Ovary (tissue), 9 donors: ENCODE results near the gene LINGO3. TPM values are rescaled to one million over a fixed set of nuclear protein-coding genes. Genes with fewer than 3 reads are reported as not detected.

Source experiments
- DNase-seq, 5 donors: peaks; one replicate each; pipeline ENCODE4 v3.0.0-alpha.2; 2019 to 2020
- H3K27ac ChIP-seq, 2 donors: fragments of 200-600 bp; one replicate each; pipeline versions ENCODE4 v1.5.1 to v1.8.0; 2019 to 2022
- H3K27me3 ChIP-seq: fragments of 200-600 bp; one replicate; pipeline ENCODE4 v1.8.0; 2022
- H3K36me3 ChIP-seq: fragments of 200-600 bp; sonication (generic); one replicate; pipeline ENCODE4 v1.5.1; 2019
- H3K4me1 ChIP-seq: one replicate; pipeline ENCODE4 v1.8.1; 2013; ENCODE audit warnings: mild to moderate bottlenecking, moderate library complexity; ENCODE audit not compliant: insufficient read depth
- H3K4me3 ChIP-seq: fragments of 200-600 bp; sonication (generic); one replicate; pipeline ENCODE4 v1.5.1; 2017
- H3K9me3 ChIP-seq, 2 donors: fragments of 200-600 bp in 1 of 2; sonication (generic) in 1 of 2; one replicate each; pipeline versions ENCODE4 v1.5.1 to v1.8.1; 2013 to 2019; ENCODE audit warnings: mild to moderate bottlenecking in 1 of 2, moderate library complexity in 1 of 2
- EP300 ChIP-seq: sonication (generic); formaldehyde crosslinking; IDR thresholded peaks from one replicate; pipeline ENCODE4 v1.6.1; 2017; ENCODE audit warnings: antibody characterized with exemption
- POLR2A ChIP-seq: fragments of 450-650 bp; IDR thresholded peaks from one replicate; pipeline ENCODE4 v1.6.1; 2017; ENCODE audit warnings: antibody characterized with exemption, mild to moderate bottlenecking, moderate library complexity
- WGBS, 3 donors: extraction: QIAGEN DNeasy Blood & Tissue Kit in 1 of 3; methylation state at CpG; one replicate each; pipeline versions ENCODE4 v1.1.5 to v1.1.7; 2013 to 2017; 5-methylcytosine and 5-hydroxymethylcytosine counted together
- intact Hi-C, 4 donors: fragments of 100-400 bp; cut with DNase I; formaldehyde crosslinking; loops; one replicate each; pipeline versions ENCODE4 v1.11.0 to v1.15.1; 2022 to 2023
- polyA plus RNA-seq, 2 donors: library from polyadenylated mRNA; stranded (reverse); fragments of 200-250 nt in 1 of 2; fragments of 350-450 nt in 1 of 2; fragmentation: Illumina TruSeq in 1 of 2; extraction: RNeasy Lipid Tissue Mini Kit (QIAGEN cat#74804) in 1 of 2; gene quantifications; one replicate each; pipeline ENCODE4 v1.2.3, GENCODE V29; 2013 to 2014
- total RNA-seq, 7 donors: library from RNA; depleted of rRNA in 2 of 7; stranded (reverse); fragments of >200 nt in 2 of 7; fragmentation: NEBNext Ultra II Directional in 3 of 7; extraction: Animal tissue kit (Norgen Biotek cat#: 25700) in 3 of 7; gene quantifications; one replicate each; pipeline versions ENCODE4 v1.1.0 to v1.2.4, GENCODE V29; 2016 to 2023
- TF ChIP-seq, protein P1 (sequence below), 3 donors: fragments of 450-650 bp in 2 of 3; fragments of 200-600 bp in 1 of 3; IDR thresholded peaks; one replicate each; pipeline versions ENCODE4 v1.5.1 to v1.8.0; 2016 to 2022; ENCODE audit warnings: antibody characterized with exemption in 3 of 3, mild to moderate bottlenecking in 1 of 3
- donor health status: DM: no; HTN: no; CAD: no; lungs with moderate emphysema.
- donor health status: DM: no; HTN: no; CAD: no.
- donor health status: Bipolar disorder and iron deficiency.
- donor health status: DM: yes; HTN: yes; CAD: no.
- donor health status: DM: no; HTN: no; CAD: no.
- donor health status: DM: yes; HTN: yes; CAD: no.

Gene LINGO3
- total and polyA plus RNA-seq, 9 donors = not detected

DNA sequence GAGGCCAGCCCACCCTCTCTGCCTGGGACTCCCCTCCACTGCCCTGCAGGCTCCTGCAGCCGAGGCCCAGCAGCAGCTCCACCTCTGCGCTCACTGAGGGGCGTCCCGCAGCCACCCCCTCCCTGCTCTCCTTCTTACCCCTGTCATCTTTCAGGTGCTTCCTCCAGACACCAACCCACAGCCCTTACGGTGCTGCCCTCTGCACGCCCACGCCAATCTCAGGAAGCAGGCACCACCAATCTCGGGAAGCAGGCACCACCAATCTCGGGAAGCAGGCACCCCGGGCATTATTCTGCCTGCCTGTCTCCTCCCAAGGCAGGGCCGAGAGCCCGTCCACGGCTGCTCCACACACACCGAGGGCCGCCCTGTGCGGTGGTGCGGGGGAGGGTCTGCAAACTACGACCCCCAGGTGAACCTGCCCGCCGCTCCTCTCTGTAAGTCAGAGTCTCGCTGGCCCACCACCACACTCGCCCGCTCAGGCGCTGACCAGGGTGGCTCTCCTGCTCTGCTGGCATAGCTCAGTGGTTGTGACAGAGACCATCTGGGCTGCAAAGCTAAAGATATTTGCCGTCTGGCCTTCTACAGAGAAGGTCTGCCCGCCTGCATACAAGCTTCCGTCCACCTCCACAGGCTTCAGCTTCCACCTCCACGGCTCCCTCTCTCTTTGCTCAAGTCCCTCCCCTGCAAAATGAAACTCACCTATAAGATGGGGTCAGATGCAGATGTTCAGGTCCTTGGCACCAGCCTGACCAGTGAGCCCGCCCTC lies 17.5 kb upstream of the LINGO3 start:
- Histone ChIP-seq H3K4me3 (no peak overlapping the region), H3K27ac (no peak overlapping the region), H3K36me3 (no peaks in the 10 kb centered on the region), H3K4me1 (peaks cover 11% of the 10 kb centered on the region), H3K9me3 (no peaks in the 10 kb centered on the region), H3K27me3 (no peaks in the 10 kb centered on the region)
- 66 to 75% (median 74%) methylated on average over 29 of the region's 29 CpGs for WGBS, 3 donors
- TF ChIP-seq EP300 = no peak
- TF ChIP-seq, protein P1, sequence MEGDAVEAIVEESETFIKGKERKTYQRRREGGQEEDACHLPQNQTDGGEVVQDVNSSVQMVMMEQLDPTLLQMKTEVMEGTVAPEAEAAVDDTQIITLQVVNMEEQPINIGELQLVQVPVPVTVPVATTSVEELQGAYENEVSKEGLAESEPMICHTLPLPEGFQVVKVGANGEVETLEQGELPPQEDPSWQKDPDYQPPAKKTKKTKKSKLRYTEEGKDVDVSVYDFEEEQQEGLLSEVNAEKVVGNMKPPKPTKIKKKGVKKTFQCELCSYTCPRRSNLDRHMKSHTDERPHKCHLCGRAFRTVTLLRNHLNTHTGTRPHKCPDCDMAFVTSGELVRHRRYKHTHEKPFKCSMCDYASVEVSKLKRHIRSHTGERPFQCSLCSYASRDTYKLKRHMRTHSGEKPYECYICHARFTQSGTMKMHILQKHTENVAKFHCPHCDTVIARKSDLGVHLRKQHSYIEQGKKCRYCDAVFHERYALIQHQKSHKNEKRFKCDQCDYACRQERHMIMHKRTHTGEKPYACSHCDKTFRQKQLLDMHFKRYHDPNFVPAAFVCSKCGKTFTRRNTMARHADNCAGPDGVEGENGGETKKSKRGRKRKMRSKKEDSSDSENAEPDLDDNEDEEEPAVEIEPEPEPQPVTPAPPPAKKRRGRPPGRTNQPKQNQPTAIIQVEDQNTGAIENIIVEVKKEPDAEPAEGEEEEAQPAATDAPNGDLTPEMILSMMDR (IDR thresholded peaks at IDR 0.05) = no peak
- TF ChIP-seq POLR2A = no peak
- DNase-seq = no peak
- intact Hi-C loops = no loop called here

DNA sequence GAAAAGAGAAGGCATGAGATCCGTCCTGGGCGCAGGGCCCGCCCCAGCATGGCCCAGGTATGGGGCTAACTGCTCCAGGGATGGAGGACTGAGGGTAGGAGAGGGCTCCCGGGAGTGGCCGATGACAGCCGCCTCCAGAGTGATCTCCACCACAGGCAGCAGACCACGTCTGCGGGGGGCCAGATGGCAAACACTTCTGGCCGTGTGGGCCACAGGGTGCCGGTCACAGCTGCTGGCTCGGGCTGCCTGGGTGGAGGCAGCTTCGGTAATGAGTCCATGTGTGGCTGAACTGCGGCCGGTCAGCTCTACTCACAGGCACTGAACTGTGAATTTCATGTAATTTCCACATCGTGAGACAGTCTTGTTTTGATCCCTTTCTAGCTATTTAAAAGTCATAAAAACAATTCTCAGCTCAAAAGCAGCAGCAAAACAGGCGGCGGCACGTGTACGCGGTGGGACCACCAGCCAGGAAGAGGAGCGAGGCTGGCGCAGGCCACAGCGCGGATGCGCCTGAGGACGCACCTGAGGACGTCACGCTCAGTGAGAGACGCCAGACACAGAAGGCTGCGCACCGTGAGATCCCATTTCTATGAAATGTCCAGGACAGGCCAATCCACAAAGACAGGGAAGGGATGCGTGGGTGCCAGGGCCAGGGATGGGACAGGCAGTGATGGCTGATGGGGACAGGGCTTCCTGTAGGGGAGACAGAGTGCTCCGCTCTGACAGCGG lies 16.4 kb upstream of the LINGO3 start:
- Histone ChIP-seq H3K4me1 (peaks cover 6% of the 10 kb centered on the region), H3K9me3 (no peaks in the 10 kb centered on the region), H3K36me3 (no peaks in the 10 kb centered on the region), H3K4me3 (no peak overlapping the region), H3K27ac (no peak overlapping the region), H3K27me3 (no peaks in the 10 kb centered on the region)
- no peak for TF ChIP-seq POLR2A
- TF ChIP-seq, protein P1 (IDR thresholded peaks at IDR 0.05) = no peak
- TF ChIP-seq EP300 = no peak
- intact Hi-C loops = no loop called here
- WGBS, 3 donors = 86 to 88% (median 87%) methylated on average over 34 of the region's 34 CpGs
- DNase-seq = no peak

DNA sequence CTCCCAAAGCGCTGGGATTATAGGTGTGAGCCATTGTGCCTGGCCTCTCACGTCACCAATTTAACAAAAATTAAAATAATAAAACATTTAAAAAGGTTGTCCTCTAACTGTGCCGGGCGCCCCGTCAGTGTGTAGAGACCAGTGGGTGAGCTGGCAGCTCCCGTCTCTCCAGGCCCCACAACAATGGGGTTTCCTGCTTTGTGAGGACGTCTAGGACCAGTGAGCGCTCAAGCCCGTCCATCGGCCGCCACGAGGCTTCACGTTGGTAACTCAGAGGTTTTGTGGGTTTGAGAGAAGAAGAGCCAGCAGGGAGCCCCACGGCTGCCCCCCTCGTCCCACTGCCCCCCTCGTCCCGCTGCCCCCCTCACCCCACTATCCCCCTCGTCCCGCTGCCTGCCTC lies 15.8 kb upstream of the LINGO3 start:
- H3K36me3 ChIP-seq = no peaks in the 10 kb centered on the region

DNA sequence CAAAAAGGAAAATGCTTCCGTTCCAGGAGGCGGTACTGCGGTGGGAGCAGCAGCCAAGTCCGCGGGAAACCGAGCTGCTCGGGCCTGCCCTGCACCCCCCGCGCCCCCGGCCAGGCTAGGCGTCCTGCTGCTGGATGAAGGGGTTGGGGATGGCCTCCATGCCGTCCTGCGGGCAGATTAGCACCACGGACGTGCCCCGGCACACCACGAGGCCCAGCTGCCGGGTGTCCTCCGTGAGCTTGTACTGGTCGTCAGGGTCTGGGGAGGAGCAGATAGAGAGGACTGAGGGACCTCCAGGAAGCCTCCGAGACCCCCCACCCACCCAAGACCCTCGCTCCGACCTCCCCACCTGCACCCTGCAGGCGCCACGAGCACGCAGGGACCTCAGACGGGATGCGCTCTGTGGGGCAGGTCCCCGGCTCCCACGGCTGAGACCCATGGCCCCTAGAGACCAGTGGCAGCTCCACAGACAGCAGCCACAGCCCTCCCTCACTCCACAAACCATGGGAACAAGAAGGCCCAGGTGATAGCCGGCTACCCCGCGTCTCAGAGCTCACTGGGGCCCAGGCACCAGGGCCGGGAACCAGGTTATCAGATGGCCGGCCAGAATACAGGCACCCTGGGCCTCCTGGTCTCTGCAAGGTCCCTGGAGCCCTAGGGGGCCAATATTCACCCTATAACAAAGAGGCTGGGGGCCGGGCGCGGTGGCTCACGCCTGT lies 13.8 kb upstream of the LINGO3 start:
- H3K36me3 ChIP-seq = no peaks in the 10 kb centered on the region
- intact Hi-C loops = no loop called here

More for the DNA sequence above, 15.8 kb upstream of the LINGO3 start:
- WGBS, 3 donors = 88 to 94% (median 89%) methylated on average over 19 of the region's 19 CpGs
- TF ChIP-seq POLR2A (no peak), EP300 (no peak)
- TF ChIP-seq, protein P1 (IDR thresholded peaks at IDR 0.05) = no peak
- Histone ChIP-seq H3K27ac (no peak overlapping the region), H3K4me1 (peaks cover 3% of the 10 kb centered on the region), H3K9me3 (no peaks in the 10 kb centered on the region), H3K4me3 (no peak overlapping the region), H3K27me3 (no peaks in the 10 kb centered on the region)
- DNase-seq = no peak
- intact Hi-C loops = no loop called here

More for the DNA sequence above, 13.8 kb upstream of the LINGO3 start:
- 82 to 85% (median 85%) methylated on average over 33 to 39 of the region's 39 CpGs for WGBS, 3 donors
- H3K4me3 ChIP-seq = no peak overlapping the region
- no peaks in the 10 kb centered on the region for H3K9me3 ChIP-seq
- no peak for DNase-seq
- TF ChIP-seq, protein P1 (IDR thresholded peaks at IDR 0.05) = no peak
- no peaks in the 10 kb centered on the region for H3K4me1 ChIP-seq
- H3K27ac ChIP-seq = no peak overlapping the region
- H3K27me3 ChIP-seq = no peaks in the 10 kb centered on the region
